ENCODE results near the gene LUZP4.
"Not testable (repeated sequence)": the region's sequence is repeated elsewhere in the genome, so short reads cannot be mapped to it uniquely, and the experiment has no call there.

The LUZP4 gene

DNA sequence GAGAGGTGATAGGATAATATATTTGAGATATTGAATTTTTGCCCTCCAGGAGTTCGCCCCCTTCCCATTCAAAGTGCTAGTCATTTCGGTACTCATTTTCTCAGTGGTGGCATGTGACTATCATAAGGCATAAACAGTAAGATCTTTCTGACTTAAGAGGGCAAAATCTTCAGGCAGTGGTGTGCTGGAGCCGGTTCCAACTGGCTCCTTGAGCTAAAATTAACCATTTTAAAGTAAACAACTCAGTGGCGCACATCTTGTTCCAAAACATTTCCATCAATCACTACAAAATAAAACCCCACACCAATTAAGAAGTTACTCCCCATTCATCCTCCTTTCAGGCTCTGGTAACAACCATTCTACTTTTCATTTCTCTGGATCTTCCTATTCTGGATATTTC is 43.3 kb downstream of the LUZP4 start:
- TF ChIP-seq, protein P1, sequence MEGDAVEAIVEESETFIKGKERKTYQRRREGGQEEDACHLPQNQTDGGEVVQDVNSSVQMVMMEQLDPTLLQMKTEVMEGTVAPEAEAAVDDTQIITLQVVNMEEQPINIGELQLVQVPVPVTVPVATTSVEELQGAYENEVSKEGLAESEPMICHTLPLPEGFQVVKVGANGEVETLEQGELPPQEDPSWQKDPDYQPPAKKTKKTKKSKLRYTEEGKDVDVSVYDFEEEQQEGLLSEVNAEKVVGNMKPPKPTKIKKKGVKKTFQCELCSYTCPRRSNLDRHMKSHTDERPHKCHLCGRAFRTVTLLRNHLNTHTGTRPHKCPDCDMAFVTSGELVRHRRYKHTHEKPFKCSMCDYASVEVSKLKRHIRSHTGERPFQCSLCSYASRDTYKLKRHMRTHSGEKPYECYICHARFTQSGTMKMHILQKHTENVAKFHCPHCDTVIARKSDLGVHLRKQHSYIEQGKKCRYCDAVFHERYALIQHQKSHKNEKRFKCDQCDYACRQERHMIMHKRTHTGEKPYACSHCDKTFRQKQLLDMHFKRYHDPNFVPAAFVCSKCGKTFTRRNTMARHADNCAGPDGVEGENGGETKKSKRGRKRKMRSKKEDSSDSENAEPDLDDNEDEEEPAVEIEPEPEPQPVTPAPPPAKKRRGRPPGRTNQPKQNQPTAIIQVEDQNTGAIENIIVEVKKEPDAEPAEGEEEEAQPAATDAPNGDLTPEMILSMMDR (IDR thresholded peaks at IDR 0.05; ENCODE audit: insufficient read depth, missing control alignments) = no peak
- FAIRE-seq = no peak

DNA sequence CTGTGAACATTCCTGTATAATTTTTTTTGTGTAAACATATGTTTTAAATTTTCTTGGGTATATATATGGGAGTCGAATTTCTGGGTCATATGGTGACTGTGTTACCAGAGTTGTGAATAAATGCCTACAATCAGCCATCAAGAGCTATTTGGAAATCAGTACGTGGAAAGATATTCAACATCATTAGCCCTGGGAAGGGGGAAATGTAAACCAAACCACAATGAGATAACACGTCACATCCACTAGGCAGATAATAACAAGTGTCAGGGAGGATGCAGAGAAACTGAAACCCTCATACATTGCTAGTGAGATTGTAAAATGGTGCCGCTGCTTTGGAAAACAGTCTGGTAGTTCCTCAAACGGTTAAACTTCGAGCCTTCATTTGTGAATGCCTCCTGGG is 43.9 kb downstream of the LUZP4 start:
- DNase-seq (ENCODE audit: insufficient read length, low spot score) (no peak), FAIRE-seq (no peak)
- TF ChIP-seq, protein P1 (IDR thresholded peaks at IDR 0.05; ENCODE audit: insufficient read depth, missing control alignments) = no peak

More for the DNA sequence above, 43.3 kb downstream of the LUZP4 start:
- DNase-seq (ENCODE audit: insufficient read length, low spot score) = no peak

DNA sequence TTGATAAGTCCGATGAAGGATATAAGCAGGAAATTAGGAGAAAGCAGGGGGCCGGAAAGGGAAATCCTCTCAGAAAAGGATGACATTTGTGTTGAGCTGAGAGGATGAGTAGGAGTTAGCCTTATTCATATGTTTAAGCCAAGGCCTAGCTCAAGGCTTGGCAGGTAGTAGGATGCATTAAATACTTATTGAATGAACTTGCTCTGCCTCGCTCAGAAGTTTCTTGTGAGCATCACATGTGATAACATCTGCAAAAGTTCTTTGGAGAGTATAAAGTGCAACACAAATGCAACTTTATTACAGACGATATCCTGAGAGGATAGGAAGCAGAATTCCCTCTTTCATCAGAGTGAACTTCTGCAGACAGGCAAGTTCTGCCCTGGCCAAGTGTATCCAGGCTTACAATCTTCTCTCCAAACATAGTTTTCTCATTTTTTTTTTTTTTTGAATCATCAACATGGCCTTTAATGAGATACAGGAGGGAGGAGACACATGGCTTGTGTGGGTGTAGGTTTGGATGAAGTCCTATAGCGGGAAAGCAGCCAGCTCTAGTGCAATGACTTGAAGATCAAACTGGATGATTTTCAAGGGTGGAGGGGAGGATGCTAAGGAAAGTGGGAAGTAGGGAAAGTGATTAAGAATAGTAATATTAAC is 48.1 kb downstream of the LUZP4 start:
- TF ChIP-seq, protein P1 (IDR thresholded peaks at IDR 0.05; ENCODE audit: insufficient read depth, missing control alignments) = no peak
- DNase-seq (ENCODE audit: insufficient read length, low spot score) = no peak
- FAIRE-seq = no peak

DNA sequence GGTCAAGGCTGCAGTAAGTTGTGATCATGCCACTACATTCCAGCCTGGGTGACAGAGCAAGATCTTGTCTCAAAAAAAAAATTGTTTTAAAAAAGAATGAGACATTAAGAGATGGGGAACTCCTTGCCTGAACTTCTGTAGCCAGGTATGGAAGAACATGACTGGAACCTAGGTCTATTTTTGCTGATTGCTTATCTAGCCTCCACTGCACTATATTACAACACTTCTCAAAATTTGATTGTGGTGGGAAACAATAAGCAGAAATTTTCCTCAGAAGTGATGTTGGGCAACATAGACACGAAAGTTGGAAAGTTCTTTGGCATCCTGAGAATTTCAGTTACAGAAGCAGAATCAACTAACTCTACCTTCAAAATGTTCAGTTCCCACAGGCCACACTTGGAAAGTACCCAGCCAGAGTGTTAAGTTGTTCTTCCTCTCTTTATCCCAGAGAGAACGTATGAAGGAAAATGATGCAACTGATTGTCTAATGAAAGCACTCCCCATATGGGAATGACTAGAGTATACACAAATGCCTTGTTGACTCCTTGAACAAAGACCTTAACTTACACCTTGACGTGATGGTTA is 50.0 kb downstream of the LUZP4 start:
- TF ChIP-seq, protein P1 (IDR thresholded peaks at IDR 0.05; ENCODE audit: insufficient read depth, missing control alignments) = no peak
- DNase-seq (ENCODE audit: insufficient read length, low spot score) (no peak), FAIRE-seq (no peak)

DNA sequence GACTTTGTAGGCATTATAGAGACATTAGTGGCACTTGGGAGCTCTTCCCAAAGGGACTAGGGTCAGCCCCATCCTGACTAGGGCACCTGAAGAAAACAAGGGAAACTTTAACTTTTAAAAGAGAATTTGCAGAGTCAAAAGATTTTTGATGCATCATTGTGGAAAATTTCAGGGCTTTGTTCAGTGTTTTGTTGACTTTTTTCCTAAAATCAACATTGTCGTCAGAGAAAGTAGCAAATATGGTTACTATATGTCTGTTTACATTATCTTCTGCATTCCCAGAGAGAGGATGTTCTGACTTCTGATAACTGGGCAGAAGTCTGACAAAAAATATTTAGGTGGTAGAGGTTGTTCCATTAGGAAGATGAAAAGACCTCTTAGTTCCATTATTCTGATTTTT is 51.9 kb downstream of the LUZP4 start:
- no peak for DNase-seq (ENCODE audit: insufficient read length, low spot score)
- no peak for FAIRE-seq
- TF ChIP-seq, protein P1 (IDR thresholded peaks at IDR 0.05; ENCODE audit: insufficient read depth, missing control alignments) = no peak

DNA sequence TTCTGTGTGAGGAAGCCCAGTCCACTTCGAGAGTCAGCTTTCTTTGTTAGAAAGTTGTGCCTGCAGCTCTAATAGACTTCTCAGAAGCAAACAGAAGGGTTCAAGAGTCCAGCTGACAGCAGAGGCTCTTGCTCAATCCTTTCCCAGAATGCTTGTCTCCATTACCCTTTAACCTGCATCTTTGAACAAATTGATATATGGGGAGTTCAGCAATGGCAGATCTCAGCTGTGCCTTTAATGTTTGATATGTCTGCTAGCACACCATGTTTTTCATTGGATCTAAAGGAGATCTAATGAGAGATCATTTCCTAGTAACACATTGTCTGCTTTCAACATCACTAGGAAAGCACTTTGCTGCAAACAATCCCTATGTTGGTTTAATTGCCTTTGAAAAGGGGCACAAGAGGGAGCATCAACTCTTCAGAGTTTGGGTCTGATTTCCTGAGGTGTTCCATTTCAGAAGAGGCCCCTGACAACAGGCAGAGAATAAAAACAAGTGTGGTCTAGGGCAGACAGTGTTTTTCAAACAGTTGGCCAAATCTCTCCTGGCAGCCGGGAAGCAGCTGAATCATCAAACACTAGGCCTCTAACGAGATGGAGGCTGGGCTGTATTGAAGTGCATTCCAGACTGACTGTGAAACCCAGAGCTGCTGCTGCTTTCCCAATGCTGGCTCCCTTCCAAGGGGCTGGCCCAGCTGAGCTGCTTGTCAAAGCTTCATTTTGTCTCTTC is 55.5 kb downstream of the LUZP4 start:
- no peak for FAIRE-seq
- DNase-seq (ENCODE audit: insufficient read length, low spot score) = no peak
- TF ChIP-seq, protein P1 (IDR thresholded peaks at IDR 0.05; ENCODE audit: insufficient read depth, missing control alignments) = no peak

DNA sequence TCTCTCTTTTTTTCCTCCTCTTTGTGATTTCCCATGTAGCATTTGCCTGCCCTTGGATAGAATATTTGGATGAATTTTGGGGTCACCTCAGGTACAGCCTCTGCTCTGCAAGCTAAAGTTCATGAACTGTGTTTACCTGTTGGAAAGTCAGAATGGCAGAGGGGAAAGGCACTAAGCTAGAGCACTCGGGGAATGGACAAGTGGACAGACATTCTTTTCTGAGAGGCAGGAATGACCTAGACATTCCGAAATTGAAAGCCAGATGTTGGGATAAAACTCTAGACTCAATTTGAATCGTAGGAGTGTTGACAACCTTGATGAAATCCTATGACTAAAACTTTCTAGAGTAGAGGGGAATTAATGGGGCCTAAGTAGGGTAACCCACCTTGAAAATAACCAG is 56.1 kb downstream of the LUZP4 start:
- DNase-seq (ENCODE audit: insufficient read length, low spot score) (no peak), FAIRE-seq (no peak)
- TF ChIP-seq, protein P1 (IDR thresholded peaks at IDR 0.05; ENCODE audit: insufficient read depth, missing control alignments) = no peak

DNA sequence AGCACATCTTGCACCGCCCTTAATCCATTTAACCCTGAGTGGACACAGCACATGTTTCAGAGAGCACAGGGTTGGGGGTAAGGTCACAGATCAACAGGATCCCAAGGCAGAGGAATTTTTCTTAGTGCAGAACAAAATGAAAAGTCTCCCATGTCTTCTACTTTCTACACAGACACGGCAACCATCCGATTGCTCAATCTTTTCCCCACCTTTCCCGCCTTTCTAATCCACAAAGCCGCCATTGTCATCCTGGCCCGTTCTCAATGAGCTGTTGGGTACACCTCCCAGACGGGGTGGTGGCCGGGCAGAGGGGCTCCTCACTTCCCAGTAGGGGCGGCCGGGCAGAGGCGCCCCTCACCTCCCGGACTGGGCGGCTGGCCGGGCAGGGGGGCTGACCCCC is 57.2 kb downstream of the LUZP4 start:
- not testable (repeated sequence) for DNase-seq (ENCODE audit: insufficient read length, low spot score); FAIRE-seq

Data from D721Med (cell line).